ENCODE results near the gene UHMK1.

DNA sequence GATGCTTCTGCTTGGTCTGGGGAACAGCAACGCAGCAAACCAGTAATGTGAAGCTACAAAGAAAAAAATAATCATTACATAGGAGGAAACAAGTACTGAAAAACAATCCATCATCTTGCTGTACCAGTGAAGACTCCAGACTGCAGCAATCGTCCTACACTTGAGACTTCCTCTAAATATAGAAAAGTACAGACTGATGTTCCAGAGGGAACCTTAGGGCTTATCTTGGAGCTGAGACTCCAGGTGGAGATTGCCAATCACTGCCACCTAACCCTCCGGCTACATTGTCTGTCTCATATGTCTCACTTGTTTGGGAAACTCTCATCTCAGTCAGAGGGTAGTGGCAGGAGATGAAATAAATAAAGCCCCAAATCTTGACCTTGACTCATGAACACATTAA lies 9.4 kb upstream of the UHMK1 start:
- TF ChIP-seq, protein P1, sequence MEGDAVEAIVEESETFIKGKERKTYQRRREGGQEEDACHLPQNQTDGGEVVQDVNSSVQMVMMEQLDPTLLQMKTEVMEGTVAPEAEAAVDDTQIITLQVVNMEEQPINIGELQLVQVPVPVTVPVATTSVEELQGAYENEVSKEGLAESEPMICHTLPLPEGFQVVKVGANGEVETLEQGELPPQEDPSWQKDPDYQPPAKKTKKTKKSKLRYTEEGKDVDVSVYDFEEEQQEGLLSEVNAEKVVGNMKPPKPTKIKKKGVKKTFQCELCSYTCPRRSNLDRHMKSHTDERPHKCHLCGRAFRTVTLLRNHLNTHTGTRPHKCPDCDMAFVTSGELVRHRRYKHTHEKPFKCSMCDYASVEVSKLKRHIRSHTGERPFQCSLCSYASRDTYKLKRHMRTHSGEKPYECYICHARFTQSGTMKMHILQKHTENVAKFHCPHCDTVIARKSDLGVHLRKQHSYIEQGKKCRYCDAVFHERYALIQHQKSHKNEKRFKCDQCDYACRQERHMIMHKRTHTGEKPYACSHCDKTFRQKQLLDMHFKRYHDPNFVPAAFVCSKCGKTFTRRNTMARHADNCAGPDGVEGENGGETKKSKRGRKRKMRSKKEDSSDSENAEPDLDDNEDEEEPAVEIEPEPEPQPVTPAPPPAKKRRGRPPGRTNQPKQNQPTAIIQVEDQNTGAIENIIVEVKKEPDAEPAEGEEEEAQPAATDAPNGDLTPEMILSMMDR (conservative IDR thresholded peaks at IDR 0.05 in 1 of 2, IDR thresholded peaks at IDR 0.05 in 1 of 2; ENCODE audit: low read depth in 1 of 2, low read length in 2 of 2): no peak
- no peak for TF ChIP-seq EZH2 (IDR thresholded peaks at IDR 0.05; ENCODE audit: low read length, missing control alignments)

Measured in fibroblast of lung (primary cell).